Suprapubic skin (tissue), 4 donors: ENCODE data around the gene RYK. TPM values are rescaled to one million over a fixed set of nuclear protein-coding genes. Genes with fewer than 3 reads are reported as not detected.

Source experiments
- DNase-seq, 2 donors: peaks; one replicate each; pipeline ENCODE4 v3.0.0-alpha.2; 2019; ENCODE audit warnings: low spot score in 2 of 2
- H3K27ac ChIP-seq: fragments of 200-600 bp; sonication (generic); one replicate; pipeline ENCODE4 v1.5.1; 2019
- H3K27me3 ChIP-seq: fragments of 200-600 bp; sonication (generic); one replicate; pipeline ENCODE4 v1.5.1; 2019
- H3K36me3 ChIP-seq: fragments of 200-600 bp; sonication (generic); one replicate; pipeline ENCODE4 v1.5.1; 2019
- H3K4me1 ChIP-seq: fragments of 200-600 bp; sonication (generic); one replicate; pipeline ENCODE4 v1.5.1; 2019
- H3K4me3 ChIP-seq: fragments of 200-600 bp; sonication (generic); one replicate; pipeline ENCODE4 v1.5.1; 2019; ENCODE audit warnings: mild to moderate bottlenecking
- H3K9me3 ChIP-seq: fragments of 200-600 bp; sonication (generic); one replicate; pipeline ENCODE4 v1.5.1; 2019
- EP300 ChIP-seq: sonication (generic); formaldehyde crosslinking; IDR thresholded peaks from one replicate; pipeline ENCODE4 v1.6.1; 2017; ENCODE audit warnings: antibody characterized with exemption
- POLR2A ChIP-seq, 2 donors: fragments of 450-650 bp; IDR thresholded peaks; one replicate each; pipeline ENCODE4 v1.6.1; 2017; ENCODE audit warnings: antibody characterized with exemption in 2 of 2, mild to moderate bottlenecking in 2 of 2, moderate library complexity in 2 of 2
- POLR2AphosphoS5 ChIP-seq, 3 donors: sonication (generic); formaldehyde crosslinking; IDR thresholded peaks; one replicate each; pipeline ENCODE4 v1.6.1; 2017; ENCODE audit warnings: antibody characterized with exemption in 3 of 3
- WGBS: methylation state at CpG from one replicate; pipeline ENCODE4 v1.1.5; 2018; 5-methylcytosine and 5-hydroxymethylcytosine counted together
- total RNA-seq, 4 donors: library from RNA; depleted of rRNA; stranded (reverse); fragments of >200 nt; gene quantifications; one replicate each; pipeline ENCODE4 v1.1.0, GENCODE V29; 2016
- TF ChIP-seq, protein P1 (sequence below), 2 donors: fragments of 200-600 bp in 1 of 2; fragments of 450-650 bp in 1 of 2; sonication (generic) in 1 of 2; IDR thresholded peaks; one replicate each; pipeline ENCODE4 v1.5.1; 2016 to 2019; ENCODE audit warnings: antibody characterized with exemption in 2 of 2, mild to moderate bottlenecking in 1 of 2, moderate library complexity in 1 of 2

RYK gene
- total RNA-seq, 4 donors from 2014 or later = 65.5 to 214 (median 80.1) TPM

GRCh38 chr3:134253475-134254226, 3.0 kb upstream of the RYK start:
- no peak for TF ChIP-seq POLR2A (IDR thresholded peaks at IDR 0.05)
- no peak for TF ChIP-seq POLR2AphosphoS5 (IDR thresholded peaks at IDR 0.05)
- TF ChIP-seq, protein P1, sequence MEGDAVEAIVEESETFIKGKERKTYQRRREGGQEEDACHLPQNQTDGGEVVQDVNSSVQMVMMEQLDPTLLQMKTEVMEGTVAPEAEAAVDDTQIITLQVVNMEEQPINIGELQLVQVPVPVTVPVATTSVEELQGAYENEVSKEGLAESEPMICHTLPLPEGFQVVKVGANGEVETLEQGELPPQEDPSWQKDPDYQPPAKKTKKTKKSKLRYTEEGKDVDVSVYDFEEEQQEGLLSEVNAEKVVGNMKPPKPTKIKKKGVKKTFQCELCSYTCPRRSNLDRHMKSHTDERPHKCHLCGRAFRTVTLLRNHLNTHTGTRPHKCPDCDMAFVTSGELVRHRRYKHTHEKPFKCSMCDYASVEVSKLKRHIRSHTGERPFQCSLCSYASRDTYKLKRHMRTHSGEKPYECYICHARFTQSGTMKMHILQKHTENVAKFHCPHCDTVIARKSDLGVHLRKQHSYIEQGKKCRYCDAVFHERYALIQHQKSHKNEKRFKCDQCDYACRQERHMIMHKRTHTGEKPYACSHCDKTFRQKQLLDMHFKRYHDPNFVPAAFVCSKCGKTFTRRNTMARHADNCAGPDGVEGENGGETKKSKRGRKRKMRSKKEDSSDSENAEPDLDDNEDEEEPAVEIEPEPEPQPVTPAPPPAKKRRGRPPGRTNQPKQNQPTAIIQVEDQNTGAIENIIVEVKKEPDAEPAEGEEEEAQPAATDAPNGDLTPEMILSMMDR (IDR thresholded peaks at IDR 0.05) = no peak
- TF ChIP-seq EP300 = no peak
- Histone ChIP-seq H3K9me3 (no peaks in the 10 kb centered on the region), H3K4me3 (no peak overlapping the region), H3K36me3 (no peaks in the 10 kb centered on the region), H3K4me1 (peaks cover 30% of the 10 kb centered on the region), H3K27ac (no peak overlapping the region), H3K27me3 (no peaks in the 10 kb centered on the region)
- no peak for DNase-seq
- WGBS = 93% methylated on average over 1 of the region's 1 CpG

DNA sequence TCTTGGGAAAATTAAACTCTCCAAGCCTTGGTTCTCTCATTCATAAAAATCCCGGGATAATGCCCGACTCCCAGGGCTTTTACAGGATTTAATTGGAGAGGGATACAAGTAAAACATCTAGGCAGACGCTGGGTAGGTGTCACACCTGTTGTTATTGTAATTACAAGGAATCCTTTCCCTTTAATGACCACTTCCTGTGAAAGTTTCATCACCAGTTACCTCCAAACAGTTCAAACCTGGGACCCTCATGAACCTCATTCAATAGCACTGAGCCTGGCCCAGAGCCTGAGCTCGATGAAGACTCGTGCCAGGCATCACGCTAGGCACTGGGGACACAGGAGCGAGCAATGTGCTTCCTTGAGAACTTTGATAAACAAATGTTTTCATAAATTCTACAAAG, 2.1 kb upstream of the RYK start:
- DNase-seq = no peak
- no peaks in the 10 kb centered on the region for H3K36me3 ChIP-seq
- TF ChIP-seq, protein P1 (IDR thresholded peaks at IDR 0.05) = no peak
- no peak for TF ChIP-seq EP300
- no peak for TF ChIP-seq POLR2AphosphoS5 (IDR thresholded peaks at IDR 0.05)
- TF ChIP-seq POLR2A (IDR thresholded peaks at IDR 0.05) = no peak
- peaks cover 39% of the 10 kb centered on the region for H3K4me1 ChIP-seq
- 74% methylated on average over 7 of the region's 7 CpGs for WGBS
- H3K9me3 ChIP-seq = no peaks in the 10 kb centered on the region
- H3K27ac ChIP-seq = no peak overlapping the region
- no peaks in the 10 kb centered on the region for H3K27me3 ChIP-seq
- H3K4me3 ChIP-seq = no peak overlapping the region

DNA sequence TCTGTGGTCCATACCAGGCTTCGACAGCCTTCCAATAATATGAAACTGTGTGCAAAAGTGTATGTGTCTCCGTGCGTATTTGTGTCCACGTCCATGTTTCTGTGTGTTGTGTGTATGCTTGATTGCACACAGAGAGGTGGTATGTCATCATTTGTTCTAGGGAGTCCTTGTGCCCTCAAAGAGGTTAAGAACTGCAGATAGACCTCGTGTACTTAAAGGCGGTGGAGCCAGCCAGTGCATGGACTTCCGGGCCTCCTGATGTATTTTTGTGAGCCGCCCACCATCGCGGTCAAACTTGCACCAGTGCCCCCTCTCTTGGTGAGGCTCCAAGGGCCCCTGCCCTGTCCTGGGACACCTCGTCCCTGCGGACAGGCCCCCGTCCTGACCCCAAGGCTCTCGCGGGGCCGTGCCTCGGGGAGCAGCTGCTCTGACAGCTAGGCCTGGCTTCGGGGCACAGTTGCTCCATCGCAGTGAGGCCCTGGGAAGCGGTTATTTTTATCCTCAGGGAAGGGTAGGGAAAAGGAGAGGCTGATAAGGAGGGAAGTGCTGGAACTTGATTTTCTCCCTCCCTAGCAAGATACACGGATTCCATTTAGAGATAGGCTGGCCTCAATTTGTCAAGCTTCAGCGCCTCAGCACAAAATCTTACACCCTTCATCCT, 1.2 kb upstream of the RYK start:
- DNase-seq = no peak
- Histone ChIP-seq H3K9me3 (no peaks in the 10 kb centered on the region), H3K36me3 (no peaks in the 10 kb centered on the region), H3K4me3 (no peak overlapping the region), H3K4me1 (peaks cover 45% of the 10 kb centered on the region), H3K27me3 (no peaks in the 10 kb centered on the region), H3K27ac (no peak overlapping the region)
- WGBS = 78% methylated on average over 16 of the region's 22 CpGs
- TF ChIP-seq, protein P1 (IDR thresholded peaks at IDR 0.05) = no peak
- TF ChIP-seq POLR2A (IDR thresholded peaks at IDR 0.05) (no peak), EP300 (no peak), POLR2AphosphoS5 (IDR thresholded peaks at IDR 0.05) (no peak)

GRCh38 chr3:134249935-134250716, 533 bp downstream of the RYK start:
- Histone ChIP-seq H3K36me3 (no peaks in the 10 kb centered on the region), H3K27ac (peak overlapping the region; percentile 93), H3K27me3 (no peaks in the 10 kb centered on the region), H3K9me3 (no peaks in the 10 kb centered on the region), H3K4me1 (peaks cover 45% of the 10 kb centered on the region), H3K4me3 (peak overlapping the region; percentile 83)
- peak; percentile 74 to 79 for DNase-seq
- TF ChIP-seq POLR2A (IDR thresholded peaks at IDR 0.05) (no peak), POLR2AphosphoS5 (IDR thresholded peaks at IDR 0.05) (no peak), EP300 (no peak)
- TF ChIP-seq, protein P1 (IDR thresholded peaks at IDR 0.05) = no peak
- 1% methylated on average over 27 of the region's 85 CpGs for WGBS
